ENCODE results near the gene CLIC3.
"Not testable (repeated sequence)": the region's sequence is repeated elsewhere in the genome, so short reads cannot be mapped to it uniquely, and the experiment has no call there.

Gene CLIC3, protein sequence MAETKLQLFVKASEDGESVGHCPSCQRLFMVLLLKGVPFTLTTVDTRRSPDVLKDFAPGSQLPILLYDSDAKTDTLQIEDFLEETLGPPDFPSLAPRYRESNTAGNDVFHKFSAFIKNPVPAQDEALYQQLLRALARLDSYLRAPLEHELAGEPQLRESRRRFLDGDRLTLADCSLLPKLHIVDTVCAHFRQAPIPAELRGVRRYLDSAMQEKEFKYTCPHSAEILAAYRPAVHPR

DNA sequence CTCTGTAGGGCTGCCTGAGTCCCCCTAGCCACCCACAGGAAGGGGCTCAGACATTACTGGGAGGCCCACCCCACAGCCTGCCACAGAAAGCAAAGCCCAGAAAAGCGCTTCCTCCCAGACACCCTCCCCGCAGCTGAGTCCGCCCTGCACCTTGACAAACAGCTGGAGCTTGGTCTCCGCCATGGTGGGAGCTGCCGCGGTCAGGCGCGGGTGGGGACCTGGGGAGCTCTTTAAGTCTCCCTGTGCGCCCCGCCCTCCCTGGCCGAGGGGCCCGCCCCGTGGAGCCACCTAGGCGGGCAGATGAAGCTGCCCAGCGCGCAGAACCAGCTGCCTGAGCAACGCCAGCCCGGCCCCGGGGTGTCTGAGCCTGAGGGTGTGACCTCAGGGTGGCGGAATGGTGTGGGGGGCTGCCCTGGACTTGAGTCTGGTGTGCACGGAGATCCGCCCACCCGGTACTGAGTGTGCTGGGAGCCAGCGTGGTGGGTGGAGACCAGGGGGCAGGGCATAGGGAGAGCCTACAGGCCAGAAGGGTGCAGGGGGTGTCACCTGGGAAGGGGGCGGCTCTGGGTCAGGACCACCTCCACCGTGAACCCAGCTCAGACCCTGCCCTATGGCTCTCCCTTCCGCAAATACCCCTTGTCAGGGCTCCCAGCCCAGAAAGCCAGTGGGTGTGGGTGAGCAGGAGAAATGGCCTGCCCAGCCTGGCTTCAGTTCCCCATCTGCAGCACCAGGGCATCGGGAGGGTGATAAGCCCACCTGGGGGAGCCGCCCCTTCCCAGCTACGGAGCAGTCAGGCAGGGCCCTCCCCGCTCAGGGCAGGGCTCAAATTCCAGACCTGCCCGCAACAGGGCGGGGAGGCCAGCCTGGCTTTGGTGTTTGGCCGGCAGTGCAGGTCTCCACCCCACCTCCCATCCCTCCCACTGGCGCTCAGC, at the start of gene CLIC3:
Gene CLIC3 (minus strand): TSS at position 208 of the 932 bp plus-strand sequence. CDS start 25 bp downstream, at position 183.
- DNase-seq (ENCODE audit: low spot score), result no peak

DNA sequence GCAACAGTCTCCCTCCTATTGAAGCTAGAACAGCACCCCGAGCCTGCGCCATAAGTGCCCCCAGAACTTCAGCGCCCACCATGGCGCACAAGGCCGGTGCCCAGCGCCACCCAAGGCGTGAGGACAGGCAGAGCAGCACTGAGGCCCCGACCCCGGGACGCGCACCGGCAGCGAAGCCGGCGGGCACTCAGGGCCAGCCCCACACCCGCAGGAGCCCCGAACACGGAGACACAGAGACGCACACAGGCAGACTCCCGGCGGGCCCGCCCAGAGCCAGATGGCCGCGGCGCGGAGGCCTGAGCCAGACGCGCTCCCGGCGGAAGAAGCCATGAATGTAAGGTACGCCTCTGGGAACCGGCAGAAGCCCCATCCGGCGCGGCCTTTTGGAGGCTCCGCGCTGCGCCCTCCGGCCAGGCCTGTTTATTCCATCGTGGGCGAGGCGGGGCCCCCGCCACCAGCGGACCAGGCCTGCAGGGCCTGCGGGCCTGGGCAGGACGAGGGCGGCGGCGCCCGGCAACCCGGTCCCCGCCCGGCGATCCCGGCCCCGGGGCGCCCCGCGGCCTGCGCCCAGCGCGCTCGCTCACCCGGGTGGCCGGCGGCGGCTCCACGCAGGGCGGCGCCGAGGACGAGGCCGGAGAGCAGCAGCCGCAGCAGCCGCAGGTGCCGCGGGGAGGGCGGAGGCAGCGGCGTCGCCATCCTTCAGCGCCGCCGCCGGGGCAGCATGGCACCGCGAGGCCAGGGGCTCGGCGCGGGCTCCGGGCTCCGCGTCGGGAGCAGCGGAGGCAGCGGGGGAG, 49.1 kb upstream of the CLIC3 start:
- DNase-seq (ENCODE audit: low spot score), result peak; percentile 72

- peak; percentile 41 for DNase-seq (ENCODE audit: low spot score)
Observed at GRCh38 chr9:137044502-137045177, 48.3 kb upstream of the CLIC3 start.

DNA sequence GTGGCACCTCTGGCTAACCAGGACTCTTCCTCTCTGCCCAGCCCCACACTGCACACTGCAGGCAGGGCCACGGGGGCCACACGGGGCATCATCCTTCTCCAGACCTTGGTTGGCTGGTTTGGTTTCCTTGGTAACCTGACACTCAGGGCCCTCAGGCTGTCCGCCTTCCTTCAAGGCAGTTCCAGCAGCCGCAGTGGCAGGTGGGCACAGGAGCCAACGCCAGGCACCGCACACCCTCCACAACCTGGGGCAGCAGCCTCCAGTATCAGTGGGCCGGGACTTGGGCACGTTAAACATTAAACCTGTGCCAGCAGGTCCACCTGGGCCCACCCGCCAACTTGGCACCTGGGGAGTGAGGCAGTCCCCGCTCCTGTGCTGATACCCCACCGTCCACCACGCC, 47.7 kb upstream of the CLIC3 start:
- no peak for DNase-seq (ENCODE audit: low spot score)

- DNase-seq (ENCODE audit: low spot score), result no peak
Observed at GRCh38 chr9:137042751-137043727, 46.7 kb upstream of the CLIC3 start.

DNA sequence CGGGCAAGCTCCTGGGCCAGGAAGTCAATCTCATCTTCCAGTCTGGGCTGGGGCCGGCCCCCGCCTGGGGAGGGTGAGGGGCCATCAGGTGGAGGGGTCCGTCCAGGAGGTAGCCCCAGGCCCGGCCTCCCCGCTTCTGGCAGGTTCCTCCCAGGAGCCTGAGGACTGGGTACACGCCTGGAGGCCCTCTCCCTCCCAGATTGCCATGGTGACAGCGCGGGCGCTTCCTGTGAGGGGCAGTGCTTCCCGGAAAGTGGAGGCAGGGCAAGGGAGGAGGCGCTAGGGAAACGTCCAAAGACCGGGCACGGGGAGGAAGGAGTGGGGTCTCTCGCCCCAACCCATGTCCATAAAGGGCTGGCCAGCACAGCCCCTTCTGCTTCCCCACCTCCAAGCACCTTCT, 44.8 kb upstream of the CLIC3 start:
- no peak for DNase-seq (ENCODE audit: low spot score)

- no peak for DNase-seq (ENCODE audit: low spot score)
Observed at GRCh38 chr9:137040568-137040967, 44.2 kb upstream of the CLIC3 start.

DNA sequence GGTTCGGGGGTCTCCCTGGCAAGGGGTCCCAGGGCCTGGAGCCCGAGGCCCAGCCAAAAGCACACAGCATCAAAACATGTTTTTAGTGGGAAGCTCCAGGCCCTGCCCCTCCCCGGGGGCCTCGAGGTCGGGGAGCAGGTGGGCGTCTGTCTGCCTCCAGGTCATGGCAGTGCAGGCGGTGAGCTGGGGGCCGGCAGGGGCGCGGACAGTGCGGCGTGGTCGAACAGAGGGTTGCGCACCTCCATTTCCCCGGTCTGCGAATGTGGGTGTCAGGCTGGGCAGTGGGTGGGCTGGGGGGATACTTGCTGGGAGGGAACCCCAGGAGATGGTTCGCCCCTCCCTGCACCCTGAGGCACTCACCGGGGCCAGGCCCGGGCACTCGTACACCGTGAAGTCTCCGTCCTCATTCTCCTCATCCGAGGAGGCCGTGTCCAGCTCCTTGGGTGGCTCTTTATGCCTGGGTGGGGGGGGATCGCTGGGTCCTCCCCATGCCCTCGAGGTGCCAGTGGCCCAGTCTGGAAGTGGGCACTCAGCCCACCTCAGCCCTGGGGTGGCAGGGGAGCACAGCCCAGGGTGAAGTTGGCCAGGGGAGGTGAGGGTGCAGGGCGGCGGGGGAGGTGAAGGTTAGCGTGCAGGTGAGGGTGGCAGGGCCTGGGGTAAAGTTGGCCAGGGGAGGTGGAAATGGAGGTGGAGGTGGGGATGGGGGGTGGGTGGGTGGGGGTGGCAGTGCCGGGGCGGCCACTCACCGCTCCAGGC, 43.4 kb upstream of the CLIC3 start:
- DNase-seq (ENCODE audit: low spot score), result no peak

- DNase-seq (ENCODE audit: low spot score), result no peak
Observed at GRCh38 chr9:137038916-137039315, 42.5 kb upstream of the CLIC3 start.

DNA sequence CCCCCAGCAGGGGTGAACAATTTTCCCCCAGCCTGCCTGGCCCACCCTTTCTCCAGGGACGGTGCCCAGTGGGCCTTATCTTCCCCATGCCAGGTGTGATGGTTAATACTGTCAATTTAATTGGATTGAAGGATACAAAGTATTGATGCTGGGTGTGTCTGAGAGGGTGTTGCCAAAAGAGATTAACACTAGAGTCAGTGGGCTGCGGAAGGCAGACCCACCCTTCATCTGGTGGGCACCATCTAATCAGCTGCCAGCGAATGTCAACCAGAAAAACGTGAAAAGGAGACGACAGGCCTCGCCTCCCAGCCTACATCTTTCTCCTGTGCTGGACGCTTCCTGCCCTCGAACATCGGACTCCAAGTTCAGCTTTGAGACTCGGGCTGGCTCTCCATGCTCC, 41.1 kb upstream of the CLIC3 start:
- DNase-seq (ENCODE audit: low spot score), result no peak

GRCh38 chr9:137037035-137037434, 40.7 kb upstream of the CLIC3 start:
- no peak for DNase-seq (ENCODE audit: low spot score)

GRCh38 chr9:137035937-137036336, 39.6 kb upstream of the CLIC3 start:
- DNase-seq (ENCODE audit: low spot score), result no peak

DNA sequence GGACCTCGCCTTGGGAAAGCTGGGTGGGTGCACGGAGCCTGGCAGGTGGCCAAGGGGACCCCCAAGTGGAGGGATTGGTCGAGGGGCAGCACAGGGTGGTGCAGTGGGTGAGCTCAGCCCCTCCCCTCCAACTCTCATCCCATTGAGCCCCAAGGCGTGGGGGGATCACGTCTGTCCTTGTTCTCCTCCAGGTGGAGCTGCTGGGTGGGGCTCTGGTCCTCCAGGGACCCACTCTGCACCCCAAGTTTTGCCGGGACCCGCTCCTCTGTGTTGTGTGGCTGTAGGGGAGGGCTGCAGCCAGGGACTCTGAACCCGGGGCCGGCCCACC, 39.1 kb upstream of the CLIC3 start:
- DNase-seq (ENCODE audit: low spot score), result no peak

GRCh38 chr9:137034709-137035506, 38.5 kb upstream of the CLIC3 start:
- peak; percentile 92 for DNase-seq (ENCODE audit: low spot score)

DNA sequence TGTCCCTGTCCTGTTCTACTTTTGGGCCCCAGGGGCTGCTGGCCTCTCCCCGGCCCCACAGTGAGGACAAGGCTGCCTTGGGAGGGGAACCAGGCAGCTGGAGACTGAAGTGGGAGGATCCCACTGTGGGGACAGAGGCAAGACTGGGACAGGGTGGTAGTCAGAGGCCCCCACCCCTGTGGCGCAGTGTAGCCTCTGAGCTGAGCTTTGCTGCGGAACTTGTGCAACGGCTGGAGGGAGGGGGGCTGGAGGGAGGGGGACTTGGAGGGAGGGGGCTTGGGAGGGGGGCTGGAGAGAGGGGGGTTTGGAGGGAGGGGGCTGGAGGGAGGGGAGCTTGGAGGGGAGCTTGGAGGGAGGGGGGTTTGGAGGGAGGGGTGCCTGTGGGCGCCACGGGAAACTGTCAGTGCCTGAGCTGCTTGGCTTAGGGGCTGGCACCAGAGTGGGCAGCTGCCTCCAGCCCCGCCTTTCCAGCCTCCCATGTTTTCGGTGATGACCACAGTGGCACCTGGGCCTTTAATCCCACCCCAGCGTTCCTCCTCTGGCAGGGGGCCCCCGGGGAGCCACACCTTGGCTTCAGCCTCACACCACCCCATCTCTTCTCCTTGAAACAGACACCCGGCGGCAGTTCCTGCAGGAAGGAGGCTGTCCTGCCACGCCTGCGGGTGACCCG, 37.8 kb upstream of the CLIC3 start:
- no peak for DNase-seq (ENCODE audit: low spot score)

- not testable (repeated sequence) for DNase-seq (ENCODE audit: low spot score)
Observed at GRCh38 chr9:137033481-137033880, 37.1 kb upstream of the CLIC3 start.

DNA sequence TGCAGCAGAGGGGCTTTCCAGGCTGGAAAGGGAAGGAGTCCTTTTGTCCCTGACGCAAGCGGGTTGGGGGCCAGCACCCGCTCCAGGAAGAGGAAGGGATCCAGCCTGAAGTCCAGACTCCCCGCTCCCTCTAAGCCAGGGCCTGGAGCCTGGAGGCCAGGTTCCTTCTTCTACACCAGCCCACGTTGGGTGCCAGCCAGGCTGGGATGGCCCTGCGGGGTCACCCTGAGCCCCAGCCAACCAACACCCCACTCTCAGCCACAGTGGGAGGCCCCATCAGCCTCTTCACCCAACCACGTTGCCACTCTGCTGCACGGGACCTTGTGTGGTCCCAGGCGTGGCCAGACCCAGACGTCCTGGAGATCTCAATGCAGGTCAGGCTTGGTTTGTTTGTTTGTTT, 36.5 kb upstream of the CLIC3 start:
- DNase-seq (ENCODE audit: low spot score), result no peak

DNA sequence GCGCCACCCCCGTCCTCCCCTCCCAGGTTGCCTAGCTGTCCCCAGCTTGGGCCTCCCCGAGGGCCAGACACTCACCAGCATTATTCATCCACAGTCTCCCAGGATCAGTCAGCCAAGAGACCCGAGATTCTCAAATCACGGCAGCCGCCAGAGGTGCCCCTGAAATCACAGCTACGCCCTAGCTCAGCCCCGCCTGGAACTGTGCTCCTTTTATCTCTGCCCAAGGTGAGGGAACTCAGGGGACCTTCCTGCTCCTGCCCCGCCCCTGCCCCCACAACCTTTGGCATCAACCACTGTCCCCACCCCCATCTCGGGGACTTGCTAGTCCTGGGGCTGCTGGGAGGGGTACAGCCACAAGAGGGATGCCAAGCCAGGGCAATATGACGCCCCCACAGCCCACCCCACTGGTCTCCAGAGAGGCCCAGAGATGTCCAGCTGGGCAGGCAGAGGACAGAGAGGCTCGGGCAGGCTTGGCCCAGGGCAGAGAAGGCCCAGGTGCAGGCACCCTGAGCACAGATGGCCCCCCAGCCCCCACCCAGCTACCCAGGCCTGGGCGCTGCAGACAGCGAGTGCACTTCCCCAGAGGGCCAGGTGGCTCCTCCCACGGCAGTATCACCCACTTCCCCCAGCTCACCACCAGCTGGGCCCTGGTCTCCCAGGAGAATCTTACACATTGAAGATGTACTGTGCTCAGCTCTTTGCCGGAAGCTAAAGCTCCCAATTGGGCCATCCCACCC, 35.7 kb upstream of the CLIC3 start, which contains the start of gene FUT7:
Gene FUT7 (minus strand): TSS at position 185 of the 737 bp plus-strand sequence. CDS start 97 bp downstream, at position 88.
- no peak for DNase-seq (ENCODE audit: low spot score)
